Measurements from ENCODE around the gene GPRC6A.

- TF ChIP-seq EP300 (IDR thresholded peaks at IDR 0.05): no peak
- no peak for TF ChIP-seq POLR2A (IDR thresholded peaks at IDR 0.05)
- no peak for TF ChIP-seq CTCF (IDR thresholded peaks at IDR 0.05)
Measured at GRCh38 chr6:116783852-116784251, 45.0 kb downstream of the GPRC6A start.

Data from ovary (tissue), 3 donors.